Measurements from ENCODE around the gene ZW10. TPM values are rescaled to one million over a fixed set of nuclear protein-coding genes. Genes with fewer than 3 reads are reported as not detected.

Gene ZW10
- total RNA-seq, 2 donors from 2014 or later, result 7.9 TPM

GRCh38 chr11:113725913-113726312, 47.6 kb downstream of the ZW10 start:
- Histone ChIP-seq H3K36me3 (no peaks in the 10 kb centered on the region), H3K4me3 (no peak overlapping the region), H3K9me3 (no peaks in the 10 kb centered on the region), H3K27ac (no peak overlapping the region), H3K4me1 (no peaks in the 10 kb centered on the region), H3K27me3 (no peaks in the 10 kb centered on the region)
- TF ChIP-seq CTCF (IDR thresholded peaks at IDR 0.05), result no peak
- DNase-seq (ENCODE audit: low spot score), result no peak

- no peak for DNase-seq (ENCODE audit: low spot score)
- no peak overlapping the region for H3K27ac ChIP-seq
- H3K4me1 ChIP-seq, result no peaks in the 10 kb centered on the region
- H3K4me3 ChIP-seq, result no peak overlapping the region
- no peaks in the 10 kb centered on the region for H3K36me3 ChIP-seq
- no peak for TF ChIP-seq CTCF (IDR thresholded peaks at IDR 0.05)
- no peaks in the 10 kb centered on the region for H3K27me3 ChIP-seq
- no peaks in the 10 kb centered on the region for H3K9me3 ChIP-seq
Measured at GRCh38 chr11:113725407-113725806, 48.1 kb downstream of the ZW10 start.

- H3K27ac ChIP-seq, result no peak overlapping the region
- no peaks in the 10 kb centered on the region for H3K27me3 ChIP-seq
- no peak for TF ChIP-seq CTCF (IDR thresholded peaks at IDR 0.05)
- H3K4me1 ChIP-seq, result no peaks in the 10 kb centered on the region
- H3K36me3 ChIP-seq, result no peaks in the 10 kb centered on the region
- no peak for DNase-seq (ENCODE audit: low spot score)
- H3K4me3 ChIP-seq, result no peak overlapping the region
- no peaks in the 10 kb centered on the region for H3K9me3 ChIP-seq
Measured at GRCh38 chr11:113724778-113725177, 48.7 kb downstream of the ZW10 start.

- no peaks in the 10 kb centered on the region for H3K9me3 ChIP-seq
- H3K36me3 ChIP-seq, result no peaks in the 10 kb centered on the region
- no peaks in the 10 kb centered on the region for H3K4me1 ChIP-seq
- H3K27ac ChIP-seq, result no peak overlapping the region
- H3K27me3 ChIP-seq, result no peaks in the 10 kb centered on the region
- DNase-seq (ENCODE audit: low spot score), result no peak
- H3K4me3 ChIP-seq, result no peak overlapping the region
- TF ChIP-seq CTCF (IDR thresholded peaks at IDR 0.05), result no peak
Measured at GRCh38 chr11:113723787-113724186, 49.7 kb downstream of the ZW10 start.

- no peak for TF ChIP-seq CTCF (IDR thresholded peaks at IDR 0.05)
- Histone ChIP-seq H3K36me3 (no peaks in the 10 kb centered on the region), H3K9me3 (no peaks in the 10 kb centered on the region), H3K4me1 (no peaks in the 10 kb centered on the region), H3K4me3 (no peak overlapping the region), H3K27ac (no peak overlapping the region), H3K27me3 (no peaks in the 10 kb centered on the region)
- no peak for DNase-seq (ENCODE audit: low spot score)
Measured at GRCh38 chr11:113722934-113723333, 50.6 kb downstream of the ZW10 start.

- Histone ChIP-seq H3K9me3 (no peaks in the 10 kb centered on the region), H3K27me3 (no peaks in the 10 kb centered on the region), H3K36me3 (no peaks in the 10 kb centered on the region), H3K27ac (no peak overlapping the region), H3K4me3 (no peak overlapping the region), H3K4me1 (no peaks in the 10 kb centered on the region)
- TF ChIP-seq CTCF (IDR thresholded peaks at IDR 0.05), result no peak
- no peak for DNase-seq (ENCODE audit: low spot score)
Measured at GRCh38 chr11:113722221-113722620, 51.3 kb downstream of the ZW10 start.
